ENCODE results near the gene SLC38A8. TPM values are rescaled to one million over a fixed set of nuclear protein-coding genes. Genes with fewer than 3 reads are reported as not detected.

Gene SLC38A8
- total RNA-seq, result not detected in 2 replicates

GRCh38 chr16:84042308-84042878 lies at the start of gene SLC38A8:
TSS of gene SLC38A8 (minus strand) at chr16:84042795. CDS start at chr16:84042157, 638 bp downstream.
- intact Hi-C loops (cut with micrococcal nuclease), result no loop called here
- no peak within 1 kb of the TSS for H3K27ac Mint-ChIP-seq
- peaks cover 22% of the 10 kb centered on the region for H3K27me3 Mint-ChIP-seq
- H3K9me3 Mint-ChIP-seq, result no peaks in the 10 kb centered on the region
- H3K36me3 Mint-ChIP-seq (ENCODE audit: low read depth), result no peaks in the 10 kb centered on the region
- no peaks in the 10 kb centered on the region for H3K4me1 Mint-ChIP-seq
- no peak for DNase-seq
- no peak within 1 kb of the TSS for H3K4me3 Mint-ChIP-seq

GRCh38 chr16:84091460-84091859 lies 48.9 kb upstream of the SLC38A8 start:
- intact Hi-C loops (cut with micrococcal nuclease), result no loop called here
- Mint-ChIP-seq H3K36me3 (ENCODE audit: low read depth) (peaks cover 69% of the 10 kb centered on the region), H3K27ac (no peak overlapping the region), H3K9me3 (no peaks in the 10 kb centered on the region), H3K27me3 (no peaks in the 10 kb centered on the region), H3K4me1 (peaks cover 21% of the 10 kb centered on the region), H3K4me3 (no peak overlapping the region)
- DNase-seq, result no peak

GRCh38 chr16:84090211-84090610 lies 47.6 kb upstream of the SLC38A8 start:
- intact Hi-C loops (cut with micrococcal nuclease), result no loop called here

GRCh38 chr16:84088695-84089395 lies 46.2 kb upstream of the SLC38A8 start:
- intact Hi-C loops (cut with micrococcal nuclease), result loop anchor here (1.0 to 10.0 kb wide), 3 partner anchors 28 to 416 kb away; partner anchors contain the start of genes MBTPS1, MEAK7 and TAF1C
- no peaks in the 10 kb centered on the region for H3K27me3 Mint-ChIP-seq
- peaks cover 30% of the 10 kb centered on the region for H3K4me1 Mint-ChIP-seq
- no peaks in the 10 kb centered on the region for H3K9me3 Mint-ChIP-seq
- peak; percentile 85 for DNase-seq
- peak overlapping the region; percentile 13 for H3K4me3 Mint-ChIP-seq
- H3K27ac Mint-ChIP-seq, result no peak overlapping the region
- peaks cover 66% of the 10 kb centered on the region for H3K36me3 Mint-ChIP-seq (ENCODE audit: low read depth)

More at GRCh38 chr16:84090211-84090610, 47.6 kb upstream of the SLC38A8 start:
- H3K36me3 Mint-ChIP-seq (ENCODE audit: low read depth), result peaks cover 73% of the 10 kb centered on the region
- H3K27ac Mint-ChIP-seq, result no peak overlapping the region
- H3K4me1 Mint-ChIP-seq, result peaks cover 27% of the 10 kb centered on the region
- H3K9me3 Mint-ChIP-seq, result no peaks in the 10 kb centered on the region
- no peak overlapping the region for H3K4me3 Mint-ChIP-seq
- DNase-seq, result no peak
- H3K27me3 Mint-ChIP-seq, result no peaks in the 10 kb centered on the region

- no peaks in the 10 kb centered on the region for H3K27me3 Mint-ChIP-seq
- DNase-seq, result no peak
- intact Hi-C loops (cut with micrococcal nuclease), result loop anchor here (1.0 to 10.0 kb wide), 3 partner anchors 29 to 417 kb away; partner anchors contain the start of genes MBTPS1, MEAK7 and TAF1C
- H3K27ac Mint-ChIP-seq, result peak overlapping the region; percentile 14
- H3K4me3 Mint-ChIP-seq, result peak overlapping the region; percentile 30
- H3K4me1 Mint-ChIP-seq, result peaks cover 30% of the 10 kb centered on the region
- H3K9me3 Mint-ChIP-seq, result no peaks in the 10 kb centered on the region
- H3K36me3 Mint-ChIP-seq (ENCODE audit: low read depth), result peaks cover 62% of the 10 kb centered on the region
These were observed 45.0 kb upstream of the SLC38A8 start for GRCh38 chr16:84087466-84088151.

- peaks cover 30% of the 10 kb centered on the region for H3K4me1 Mint-ChIP-seq
- DNase-seq, result no peak
- intact Hi-C loops (cut with micrococcal nuclease), result loop anchor here (10.0 kb wide), 1 partner anchor 418 kb away; the partner anchor contains the start of gene MEAK7
- H3K27ac Mint-ChIP-seq, result no peak overlapping the region
- no peaks in the 10 kb centered on the region for H3K9me3 Mint-ChIP-seq
- no peaks in the 10 kb centered on the region for H3K27me3 Mint-ChIP-seq
- peaks cover 61% of the 10 kb centered on the region for H3K36me3 Mint-ChIP-seq (ENCODE audit: low read depth)
- no peak overlapping the region for H3K4me3 Mint-ChIP-seq
These were observed 44.4 kb upstream of the SLC38A8 start for GRCh38 chr16:84087001-84087400.

GRCh38 chr16:84086341-84086740 lies 43.7 kb upstream of the SLC38A8 start:
- no peak for DNase-seq
- Mint-ChIP-seq H3K9me3 (no peaks in the 10 kb centered on the region), H3K4me1 (peaks cover 30% of the 10 kb centered on the region), H3K27ac (no peak overlapping the region), H3K4me3 (peak overlapping the region; percentile 7), H3K36me3 (ENCODE audit: low read depth) (peaks cover 64% of the 10 kb centered on the region), H3K27me3 (no peaks in the 10 kb centered on the region)
- intact Hi-C loops (cut with micrococcal nuclease), result loop anchor here (10.0 kb wide), 1 partner anchor 418 kb away; the partner anchor contains the start of gene MEAK7

- H3K27me3 Mint-ChIP-seq, result no peaks in the 10 kb centered on the region
- intact Hi-C loops (cut with micrococcal nuclease), result loop anchor here (1.0 to 10.0 kb wide), 4 partner anchors 59 to 419 kb away; partner anchors contain the start of genes DNAAF1, HSDL1, MEAK7 and TAF1C
- no peak overlapping the region for H3K27ac Mint-ChIP-seq
- H3K4me3 Mint-ChIP-seq, result peak overlapping the region; percentile 7
- H3K4me1 Mint-ChIP-seq, result peaks cover 30% of the 10 kb centered on the region
- no peaks in the 10 kb centered on the region for H3K9me3 Mint-ChIP-seq
- DNase-seq, result no peak
- H3K36me3 Mint-ChIP-seq (ENCODE audit: low read depth), result peaks cover 66% of the 10 kb centered on the region
These were observed 43.2 kb upstream of the SLC38A8 start for GRCh38 chr16:84085773-84086172.

GRCh38 chr16:84085271-84085667 lies 42.7 kb upstream of the SLC38A8 start:
- H3K27ac Mint-ChIP-seq, result no peak overlapping the region
- no peak overlapping the region for H3K4me3 Mint-ChIP-seq
- H3K27me3 Mint-ChIP-seq, result no peaks in the 10 kb centered on the region
- H3K4me1 Mint-ChIP-seq, result peaks cover 30% of the 10 kb centered on the region
- intact Hi-C loops (cut with micrococcal nuclease), result loop anchor here (1.0 to 10.0 kb wide), 4 partner anchors 60 to 420 kb away; partner anchors contain the start of genes DNAAF1, HSDL1, MEAK7 and TAF1C
- no peak for DNase-seq
- H3K9me3 Mint-ChIP-seq, result no peaks in the 10 kb centered on the region
- peaks cover 66% of the 10 kb centered on the region for H3K36me3 Mint-ChIP-seq (ENCODE audit: low read depth)

GRCh38 chr16:84084570-84085270 lies 42.1 kb upstream of the SLC38A8 start:
- H3K4me1 Mint-ChIP-seq, result peaks cover 30% of the 10 kb centered on the region

GRCh38 chr16:84082835-84083569 lies 40.4 kb upstream of the SLC38A8 start:
- Mint-ChIP-seq H3K4me1 (peaks cover 16% of the 10 kb centered on the region), H3K27ac (no peak overlapping the region), H3K36me3 (ENCODE audit: low read depth) (peaks cover 59% of the 10 kb centered on the region), H3K9me3 (no peaks in the 10 kb centered on the region), H3K27me3 (no peaks in the 10 kb centered on the region), H3K4me3 (no peak overlapping the region)
- no peak for DNase-seq
- intact Hi-C loops (cut with micrococcal nuclease), result loop anchor here (10.0 kb wide), 1 partner anchor 422 kb away; the partner anchor contains the start of gene MEAK7

More at GRCh38 chr16:84084570-84085270, 42.1 kb upstream of the SLC38A8 start:
- peak; percentile 91 for DNase-seq
- intact Hi-C loops (cut with micrococcal nuclease), result loop anchor here (1.0 to 10.0 kb wide), 4 partner anchors 60 to 420 kb away; partner anchors contain the start of genes DNAAF1, HSDL1, MEAK7 and TAF1C
- Mint-ChIP-seq H3K9me3 (no peaks in the 10 kb centered on the region), H3K27ac (peak overlapping the region; percentile 1), H3K4me3 (no peak overlapping the region), H3K27me3 (no peaks in the 10 kb centered on the region), H3K36me3 (ENCODE audit: low read depth) (peaks cover 65% of the 10 kb centered on the region)

GRCh38 chr16:84082110-84082509 lies 39.5 kb upstream of the SLC38A8 start:
- intact Hi-C loops (cut with micrococcal nuclease), result loop anchor here (10.0 kb wide), 1 partner anchor 423 kb away; the partner anchor contains the start of gene MEAK7
- H3K4me3 Mint-ChIP-seq, result no peak overlapping the region
- DNase-seq, result no peak
- peaks cover 57% of the 10 kb centered on the region for H3K36me3 Mint-ChIP-seq (ENCODE audit: low read depth)
- H3K27me3 Mint-ChIP-seq, result no peaks in the 10 kb centered on the region
- H3K27ac Mint-ChIP-seq, result no peak overlapping the region
- no peaks in the 10 kb centered on the region for H3K9me3 Mint-ChIP-seq
- H3K4me1 Mint-ChIP-seq, result peaks cover 9% of the 10 kb centered on the region
